Heart right ventricle (tissue), 16 donors: Measurements from ENCODE around the gene GPR4. TPM values are rescaled to one million over a fixed set of nuclear protein-coding genes. Genes with fewer than 3 reads are reported as not detected.

Experiments
- ATAC-seq, 8 donors: fragments of 200-7000 bp; cut with Tn5 transposase; one replicate each; pipeline ENCODE4 v1.9.1; 2020; ENCODE audit warnings: mild to moderate bottlenecking in 8 of 8, moderate library complexity in 8 of 8, moderate number of reproducible peaks in 1 of 8
- DNase-seq, 2 donors: peaks; one replicate each; pipeline ENCODE4 v3.0.0-alpha.2; 2020
- H3K27ac ChIP-seq, 10 donors: fragments of 200-600 bp; sonication (generic) in 2 of 10; one replicate each; pipeline versions ENCODE4 v1.5.0 to v1.8.0; 2020 to 2022; ENCODE audit warnings: mild to moderate bottlenecking in 3 of 10
- H3K27me3 ChIP-seq, 7 donors: fragments of 200-600 bp; one replicate each; pipeline ENCODE4 v1.8.0; 2021 to 2022; ENCODE audit warnings: mild to moderate bottlenecking in 2 of 7
- H3K36me3 ChIP-seq, 9 donors: fragments of 200-600 bp; sonication (generic) in 1 of 9; one replicate each; pipeline versions ENCODE4 v1.5.0 to v1.8.0; 2020 to 2022; ENCODE audit warnings: mild to moderate bottlenecking in 2 of 9
- H3K4me1 ChIP-seq, 9 donors: fragments of 200-600 bp; sonication (generic) in 1 of 9; one replicate each; pipeline versions ENCODE4 v1.5.0 to v1.8.0; 2020 to 2022; ENCODE audit warnings: mild to moderate bottlenecking in 4 of 9
- H3K4me3 ChIP-seq, 10 donors: fragments of 200-600 bp; sonication (generic) in 2 of 10; one replicate each; pipeline versions ENCODE4 v1.5.0 to v1.8.0; 2020 to 2022; ENCODE audit warnings: mild to moderate bottlenecking in 7 of 10, moderate library complexity in 2 of 10
- H3K9me3 ChIP-seq, 11 donors: fragments of 200-600 bp in 10 of 11; sonication (generic) in 2 of 11; one replicate each; pipeline versions ENCODE4 v1.5.0 to v1.8.0; 2013 to 2022; ENCODE audit warnings: mild to moderate bottlenecking in 2 of 11, control low read depth in 1 of 11, moderate library complexity in 1 of 11
- WGBS, 2 donors: extraction: QIAGEN DNeasy Blood & Tissue Kit; methylation state at CpG; one replicate each; pipeline ENCODE4 v1.1.7; 2013; ENCODE audit warnings: inconsistent platforms in 1 of 2; 5-methylcytosine and 5-hydroxymethylcytosine counted together
- intact Hi-C, 10 donors: fragments of 100-400 bp; cut with DNase I; formaldehyde crosslinking; loops; one replicate each; pipeline versions ENCODE4 v1.11.1 to v1.14.2; 2022
- long read RNA-seq, 3 donors: library from polyadenylated mRNA; unstranded; transcript quantifications; one replicate each; pipeline ENCODE4 v2.0.0, GENCODE V29; 2020 to 2021
- polyA plus RNA-seq, 2 donors: library from polyadenylated mRNA; stranded (reverse); fragments of 200-250 nt; gene quantifications; one replicate each; pipeline ENCODE4 v1.2.3, GENCODE V29; 2013
- total RNA-seq, 10 donors: library from RNA; stranded (reverse); fragmentation: NEBNext Ultra II Directional in 3 of 10; extraction: Animal tissue kit (Norgen Biotek cat#: 25700) in 3 of 10; gene quantifications; one replicate each; pipeline versions ENCODE4 v1.2.1 to v1.2.4, GENCODE V29; 2021 to 2023
- TF ChIP-seq, protein P1 (sequence below), 9 donors: fragments of 200-600 bp; sonication (generic) in 2 of 9; IDR thresholded peaks; one replicate each; pipeline versions ENCODE4 v1.5.0 to v1.8.0; 2021 to 2022; ENCODE audit warnings: antibody characterized with exemption in 9 of 9, mild to moderate bottlenecking in 5 of 9, moderate library complexity in 1 of 9
- donor health status: Arrhythmogenic right ventricular cardiomyopathy.
- donor health status: ischemic (EF 13 %, LVEDD 7.1; RV severe dilation, severe dysfunction).
- donor health status: healthy with polysubstance abuse.
- donor health status: DM: no; HTN: yes; CAD: no.
- donor health status: DM: no; HTN: no; CAD: no.
- donor health status: ischemic (EF 25% LVEDD 6.9; RV normal size, moderate dysfunction).
- donor health status: ischemic (EF 25% LVEDD 5.7; RV mildly dilated, moderate dysfunction).
- donor health status: healthy.
- donor health status: DM: yes; HTN: yes; CAD: no.
- donor health status: Ischemic cardiomyopathy.
- donor health status: ischemic (EF 35%, LVEDD 5.7; RV mildly dilated, moderate dysfunction).
- donor health status: nonischemic (EF 11% LVEDD 7.7; RV severe dilation, severe dysfunction).
- donor health status: DM: yes; HTN: yes; CAD: no.
- donor health status: PGD.
- donor health status: ischemic (EF 29% LVEDD 5.4; RV normal size, mild dysfunction).
- donor health status: nonischemic (EF 23%, LVEDD 6.1; RV moderate dilation, normal function).

The GPR4 gene
- total RNA-seq, result 10 to 100 TPM in 1 of 10 donors, 1 to 10 TPM in 9; 2.3 to 29.4 (median 5.2) TPM
- 1 to 10 TPM; 5.7 to 9.4 TPM for polyA plus RNA-seq
- long read RNA-seq, donor 1, partial matches to known transcripts, result 0 of 4 reads
- long read RNA-seq, donor 1, other reads (novel, unspliced or antisense), result 2 of 4 reads
- long read RNA-seq, donor 2, partial matches to known transcripts, result 0 of 6 reads
- long read RNA-seq, donor 2, other reads (novel, unspliced or antisense), result 4 of 6 reads
- long read RNA-seq, donor 3, partial matches to known transcripts, result 0 of 3 reads
- long read RNA-seq, donor 3, other reads (novel, unspliced or antisense), result 1 of 3 reads

DNA sequence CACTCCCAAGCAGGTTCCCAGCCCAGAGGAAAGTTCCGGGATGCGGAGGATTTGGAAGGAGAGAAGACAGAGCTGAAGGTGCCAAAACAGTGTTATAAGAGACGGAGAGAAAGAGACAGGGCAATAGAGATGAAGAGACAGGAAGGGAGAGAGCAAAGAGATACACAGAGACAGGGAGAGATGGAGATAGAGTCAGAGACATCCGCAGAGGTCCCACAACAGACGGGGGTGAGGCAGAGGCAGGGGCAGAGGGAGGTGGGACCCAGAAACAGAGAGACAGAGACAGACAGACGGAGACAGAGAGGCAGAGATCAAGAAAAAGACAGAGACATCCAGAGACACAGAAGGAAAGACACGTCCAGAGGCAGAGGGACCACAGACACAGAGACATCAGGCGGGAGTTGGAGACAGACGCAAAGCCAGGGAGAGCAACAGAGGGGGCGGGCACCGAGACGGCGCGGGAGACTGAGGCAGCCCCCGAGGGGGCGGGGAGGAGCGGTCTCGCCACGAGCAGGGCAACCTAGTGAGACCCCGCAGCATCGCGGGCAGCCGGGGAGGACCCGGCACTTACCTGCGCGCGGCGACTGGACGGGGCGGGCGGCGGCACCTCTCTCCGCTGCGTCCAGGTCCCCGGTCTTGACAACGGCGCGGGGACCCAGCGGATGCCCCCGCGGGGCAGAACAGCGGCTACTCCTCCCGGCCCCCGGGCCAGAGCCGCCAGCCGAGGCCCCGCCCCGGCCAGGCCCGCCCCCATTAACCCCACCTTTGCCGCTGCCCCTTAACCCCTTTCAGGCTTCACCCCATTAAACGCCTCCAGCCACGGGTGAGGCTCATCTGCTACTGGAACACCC is at the start of gene GPR4:
GPR4 (minus strand) TSS at position 689 of the 851 bp plus-strand sequence. CDS start 10,346 bp downstream, outside the sequence.
- Histone ChIP-seq H3K27ac (peak within 1 kb of the TSS; percentile 30 to 94 (median 90)), H3K4me1 (peaks cover under 1 to 54% (median 43%) of the 10 kb centered on the region in 9 donors), H3K27me3 (peaks cover 0 to 78% (median 54%) of the 10 kb centered on the region in 7 donors), H3K9me3 (no peaks in the 10 kb centered on the region), H3K36me3 (no peaks in the 10 kb centered on the region), H3K4me3 (peak within 1 kb of the TSS; percentile 50 to 83 (median 68))
- TF ChIP-seq, protein P1, sequence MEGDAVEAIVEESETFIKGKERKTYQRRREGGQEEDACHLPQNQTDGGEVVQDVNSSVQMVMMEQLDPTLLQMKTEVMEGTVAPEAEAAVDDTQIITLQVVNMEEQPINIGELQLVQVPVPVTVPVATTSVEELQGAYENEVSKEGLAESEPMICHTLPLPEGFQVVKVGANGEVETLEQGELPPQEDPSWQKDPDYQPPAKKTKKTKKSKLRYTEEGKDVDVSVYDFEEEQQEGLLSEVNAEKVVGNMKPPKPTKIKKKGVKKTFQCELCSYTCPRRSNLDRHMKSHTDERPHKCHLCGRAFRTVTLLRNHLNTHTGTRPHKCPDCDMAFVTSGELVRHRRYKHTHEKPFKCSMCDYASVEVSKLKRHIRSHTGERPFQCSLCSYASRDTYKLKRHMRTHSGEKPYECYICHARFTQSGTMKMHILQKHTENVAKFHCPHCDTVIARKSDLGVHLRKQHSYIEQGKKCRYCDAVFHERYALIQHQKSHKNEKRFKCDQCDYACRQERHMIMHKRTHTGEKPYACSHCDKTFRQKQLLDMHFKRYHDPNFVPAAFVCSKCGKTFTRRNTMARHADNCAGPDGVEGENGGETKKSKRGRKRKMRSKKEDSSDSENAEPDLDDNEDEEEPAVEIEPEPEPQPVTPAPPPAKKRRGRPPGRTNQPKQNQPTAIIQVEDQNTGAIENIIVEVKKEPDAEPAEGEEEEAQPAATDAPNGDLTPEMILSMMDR (IDR thresholded peaks at IDR 0.05), result no peak
- ATAC-seq (peak; percentile 46 to 83 (median 66)), DNase-seq (peak; percentile 44 to 51)
- intact Hi-C loops, result loop anchor here in 1 of 10 donors (5.0 kb wide), 1 partner anchor 159 kb away; no protein-coding TSS in a partner anchor
- 1 to 2% methylated on average over 52 of the region's 52 CpGs for WGBS, 2 donors

DNA sequence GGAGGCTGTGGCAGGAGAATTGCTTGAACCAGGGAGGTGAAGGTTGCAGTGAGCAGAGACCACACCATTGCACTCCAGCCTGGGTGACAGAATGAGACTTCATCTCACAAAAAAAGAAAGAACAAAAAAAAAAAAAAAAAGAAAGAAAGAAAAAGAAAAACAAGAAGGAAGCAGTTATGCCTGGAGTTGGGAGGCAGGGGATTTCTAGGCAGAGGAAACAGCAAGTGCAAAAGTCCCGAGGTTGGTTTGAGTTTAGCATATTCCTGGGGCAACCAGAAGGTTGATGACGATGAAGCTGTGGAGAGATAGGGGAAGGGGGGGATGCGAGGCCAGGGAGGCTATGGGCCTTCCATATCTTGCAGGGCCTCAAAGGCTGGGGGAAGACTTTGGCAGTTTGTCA is 48.7 kb upstream of the GPR4 start:
- TF ChIP-seq, protein P1 (IDR thresholded peaks at IDR 0.05), result no peak

DNA sequence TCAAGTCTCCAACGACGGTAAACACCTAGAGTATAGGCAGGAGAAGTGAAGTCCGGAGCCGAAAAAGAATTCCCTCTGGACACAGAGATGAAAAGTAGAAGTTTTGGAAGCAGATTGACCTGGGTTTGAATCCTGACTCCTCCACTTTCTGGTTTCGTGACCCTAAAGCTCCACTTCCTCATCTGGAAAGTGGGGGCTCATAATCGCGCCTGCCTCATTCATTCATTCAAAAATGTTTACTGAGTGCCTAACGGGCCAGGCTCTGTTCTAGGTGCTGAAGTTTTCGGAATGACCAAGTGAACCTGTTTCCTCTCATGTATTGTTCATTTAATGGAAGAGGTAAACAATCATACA is 44.3 kb upstream of the GPR4 start:
- TF ChIP-seq, protein P1 (IDR thresholded peaks at IDR 0.05), result no peak
- ATAC-seq, result no peak
- Histone ChIP-seq H3K4me3 (peak overlapping the region in 9 of 10 donors; percentile 33 to 61 (median 51)), H3K27ac (peak overlapping the region in 3 of 10 donors; percentile 20 to 60 (median 28)), H3K36me3 (no peaks in the 10 kb centered on the region), H3K4me1 (peaks cover 4 to 38% (median 28%) of the 10 kb centered on the region in 9 donors), H3K9me3 (no peaks in the 10 kb centered on the region), H3K27me3 (peaks cover 0 to 32% (median 0%) of the 10 kb centered on the region in 7 donors)
- intact Hi-C loops, result loop anchor here in 6 of 10 donors (5.0 to 10.0 kb wide), 5 partner anchors 62 to 1601 kb away; partner anchors contain the start of genes OPA3 (in 3 of the 6), PPM1N (in 3 of the 6), RTN2 (in 3 of the 6) and ERCC1 (in 1 of the 6)
- DNase-seq, result no peak
- WGBS, 2 donors, result 11 to 12% methylated on average over 9 of the region's 9 CpGs

More for the DNA sequence above, 48.7 kb upstream of the GPR4 start:
- DNase-seq, result no peak
- Histone ChIP-seq H3K4me3 (no peak overlapping the region), H3K36me3 (no peaks in the 10 kb centered on the region), H3K27me3 (peaks cover 0 to 13% (median under 1%) of the 10 kb centered on the region in 7 donors), H3K27ac (no peak overlapping the region), H3K9me3 (no peaks in the 10 kb centered on the region), H3K4me1 (peaks cover 0 to 7% (median 5%) of the 10 kb centered on the region in 9 donors)
- no peak for ATAC-seq
- intact Hi-C loops, result no loop called here
- 67 to 83% methylated on average over 3 of the region's 3 CpGs for WGBS, 2 donors
